HUDEP-2 (cell line): Measurements from ENCODE around the gene PRDM1.
"Not testable (repeated sequence)": the region's sequence is repeated elsewhere in the genome, so short reads cannot be mapped to it uniquely, and the experiment has no call there.

Experiments
- DNase-seq, 76 experiments: peaks; one replicate each; lab custom pipeline; 2025; ENCODE audit not compliant: unreplicated experiment in 76 of 76; lab: John Stamatoyannopoulos, UW

Gene PRDM1

DNA sequence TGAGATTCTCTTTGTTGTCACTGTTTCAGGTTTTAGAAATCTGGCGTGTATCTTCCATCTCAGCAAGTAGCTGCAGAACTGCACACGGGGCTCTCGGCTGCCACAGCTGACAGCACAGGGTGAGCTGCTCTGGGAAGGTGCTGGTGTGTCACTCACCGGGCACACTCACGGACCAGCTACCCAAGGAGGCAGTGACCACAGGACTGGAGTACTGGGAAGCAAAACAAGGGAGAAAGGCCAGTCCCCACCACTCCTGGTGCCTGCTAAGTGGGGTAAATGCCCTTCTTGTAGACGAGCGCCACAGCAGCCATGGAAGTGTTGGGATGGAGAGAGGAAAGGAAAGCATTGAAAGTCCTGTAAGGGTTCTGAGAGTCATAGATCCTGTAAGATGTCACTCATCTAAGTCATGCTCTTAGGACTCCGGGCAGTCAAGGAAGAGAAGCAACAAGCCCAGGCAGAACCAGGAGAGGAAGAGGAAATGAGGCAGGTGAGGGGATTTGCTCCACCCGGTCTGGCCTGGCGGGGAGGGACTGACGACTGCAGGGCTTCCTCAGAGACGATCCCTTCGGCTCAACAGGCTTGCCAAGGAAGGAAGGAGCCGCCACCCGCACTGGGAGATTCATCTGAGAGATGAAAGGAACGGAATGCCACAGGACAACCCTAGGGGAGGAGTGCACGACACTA, 48.1 kb downstream of the PRDM1 start:
- no peak for DNase-seq

DNA sequence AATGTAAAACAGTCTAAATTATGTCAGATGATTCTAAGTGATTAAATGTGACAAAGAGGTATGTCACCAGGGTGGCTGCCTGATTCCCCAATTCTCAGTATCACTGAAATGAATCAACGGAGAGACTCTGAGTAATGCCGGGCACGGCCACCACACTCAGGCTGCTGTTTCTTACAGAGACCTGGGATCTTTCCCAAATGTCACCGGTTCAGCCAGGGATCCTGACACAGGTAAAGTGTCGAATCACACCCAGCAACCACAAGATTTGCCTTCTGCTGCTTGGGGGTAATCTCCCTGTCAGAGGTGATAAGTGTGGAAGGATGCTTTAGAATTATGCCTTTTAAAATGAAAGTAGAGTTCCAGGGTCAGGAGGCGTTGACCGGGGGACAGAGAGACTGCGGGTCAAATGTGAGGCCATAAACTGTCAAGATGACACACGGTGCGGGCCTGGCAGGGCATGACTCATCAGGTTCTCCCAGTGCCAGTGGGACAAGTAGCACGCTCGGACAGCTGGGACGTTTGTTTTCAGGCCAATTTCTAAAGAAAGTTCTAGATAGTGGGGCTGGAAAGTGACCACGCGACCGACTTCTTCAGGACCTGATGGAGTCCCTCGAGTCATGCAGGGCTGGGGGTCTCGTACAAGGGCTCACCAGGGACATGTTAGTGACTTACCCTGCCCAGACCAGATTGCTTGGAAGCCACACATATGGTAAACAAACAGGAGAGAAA, 48.9 kb downstream of the PRDM1 start:
- no peak for DNase-seq

- DNase-seq, result no peak
Measured at GRCh38 chr6:106135911-106136571, 49.9 kb downstream of the PRDM1 start.

DNA sequence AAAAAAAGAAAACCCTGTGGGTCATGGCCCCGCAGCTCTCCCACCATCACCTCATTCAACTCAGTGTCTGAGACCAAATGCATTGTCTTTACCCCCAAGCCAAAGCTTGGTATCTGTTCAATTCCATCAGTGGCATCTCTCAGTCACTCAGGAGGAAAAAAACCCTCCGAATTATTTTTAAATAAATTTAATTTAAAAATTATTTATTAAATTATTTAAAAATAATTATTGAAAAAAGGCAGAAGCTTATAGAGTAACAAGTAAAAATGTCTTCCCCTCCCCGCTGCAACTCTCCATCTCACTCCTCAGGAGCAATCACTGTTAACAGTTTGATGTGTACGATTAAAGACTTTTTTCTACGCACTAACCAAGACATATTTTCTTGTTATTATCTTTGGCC, 50.7 kb downstream of the PRDM1 start:
- DNase-seq, result no peak

DNA sequence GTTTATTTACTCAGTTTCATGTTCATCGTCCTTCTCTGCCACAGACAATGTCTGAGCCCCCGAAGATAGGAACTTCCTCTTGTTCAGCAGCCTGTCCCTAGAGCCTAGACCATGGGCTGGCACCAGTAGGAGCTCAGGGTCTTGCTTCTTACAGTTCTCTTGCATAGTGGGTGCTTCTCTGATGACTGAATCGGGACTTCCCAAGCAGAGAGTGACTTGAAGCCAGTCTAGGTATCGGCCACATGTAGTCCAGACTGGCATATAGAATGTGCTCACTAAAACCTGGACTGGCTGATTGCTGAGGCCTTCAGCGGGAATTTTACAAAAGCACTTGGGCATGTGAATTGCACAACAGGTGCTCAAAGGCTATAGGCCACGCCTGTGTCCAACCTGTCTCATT, 52.0 kb downstream of the PRDM1 start:
- DNase-seq, result no peak

DNA sequence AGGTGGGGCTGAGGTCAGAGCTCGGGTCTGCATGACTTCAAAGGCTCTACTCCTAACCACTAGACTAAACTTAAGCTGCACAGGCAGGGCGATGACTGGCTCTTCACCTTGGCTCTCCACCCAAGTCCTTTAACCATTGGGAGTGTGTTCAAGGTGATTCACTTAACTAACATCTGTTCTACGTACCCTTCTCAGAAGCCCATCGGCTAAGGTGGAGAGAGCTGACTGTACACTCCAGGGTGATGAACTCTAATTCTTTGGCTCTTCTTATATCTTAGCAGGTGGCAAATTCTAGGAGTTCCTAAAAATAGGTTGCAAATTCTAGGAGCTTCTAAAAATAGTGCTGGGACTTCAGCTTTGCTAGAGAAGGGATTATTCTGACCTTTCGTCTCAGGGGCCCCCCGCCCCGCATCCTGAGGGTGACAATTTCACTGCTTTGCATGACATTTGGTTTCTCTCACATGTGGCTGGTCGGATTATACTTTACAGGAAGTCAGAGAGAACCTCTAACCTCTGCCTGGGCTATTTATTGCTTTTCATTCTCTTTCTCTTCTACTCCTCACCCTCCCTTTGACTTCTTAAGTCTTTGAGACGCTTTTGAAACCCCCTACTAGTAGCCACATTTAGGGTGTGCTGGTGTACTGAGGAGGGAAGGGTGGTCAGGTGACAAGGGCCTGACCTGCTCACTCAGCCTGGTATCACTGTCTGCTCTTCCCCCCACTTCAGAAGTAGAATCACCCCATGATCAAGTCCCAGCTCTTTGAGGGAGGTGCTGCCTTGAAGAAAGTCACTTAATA, 55.5 kb downstream of the PRDM1 start:
- no peak for DNase-seq

DNA sequence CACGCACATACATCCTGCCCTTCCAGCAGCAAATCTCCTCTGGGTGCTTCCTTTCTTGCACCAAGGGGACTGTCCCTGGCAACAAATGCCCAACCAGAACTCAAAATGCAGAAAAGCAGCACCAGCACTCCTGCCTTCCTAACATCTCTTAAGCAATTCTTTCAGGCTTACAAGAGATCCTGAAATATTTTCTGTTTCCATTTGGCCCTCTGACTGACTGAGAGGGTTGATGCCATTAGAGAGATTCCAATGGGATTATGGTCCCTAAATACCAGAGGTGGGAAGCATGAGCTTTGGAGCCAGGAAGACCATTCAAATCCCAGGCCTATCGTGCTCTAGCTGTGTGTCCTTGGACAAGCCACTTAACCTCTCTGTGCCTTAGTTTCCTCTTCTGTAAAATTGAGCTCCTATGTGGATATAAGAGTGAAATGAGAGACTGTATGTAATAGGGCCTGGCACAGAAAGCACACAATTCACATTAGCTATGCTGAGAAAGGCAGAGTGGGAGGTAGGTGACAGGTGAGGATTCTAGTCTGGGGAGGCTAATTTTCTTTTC, 56.8 kb downstream of the PRDM1 start:
- no peak for DNase-seq

- no peak for DNase-seq
Measured at GRCh38 chr6:106143665-106144064, 57.5 kb downstream of the PRDM1 start.

- DNase-seq, result no peak
Measured at GRCh38 chr6:106145144-106145543, 59.0 kb downstream of the PRDM1 start.

DNA sequence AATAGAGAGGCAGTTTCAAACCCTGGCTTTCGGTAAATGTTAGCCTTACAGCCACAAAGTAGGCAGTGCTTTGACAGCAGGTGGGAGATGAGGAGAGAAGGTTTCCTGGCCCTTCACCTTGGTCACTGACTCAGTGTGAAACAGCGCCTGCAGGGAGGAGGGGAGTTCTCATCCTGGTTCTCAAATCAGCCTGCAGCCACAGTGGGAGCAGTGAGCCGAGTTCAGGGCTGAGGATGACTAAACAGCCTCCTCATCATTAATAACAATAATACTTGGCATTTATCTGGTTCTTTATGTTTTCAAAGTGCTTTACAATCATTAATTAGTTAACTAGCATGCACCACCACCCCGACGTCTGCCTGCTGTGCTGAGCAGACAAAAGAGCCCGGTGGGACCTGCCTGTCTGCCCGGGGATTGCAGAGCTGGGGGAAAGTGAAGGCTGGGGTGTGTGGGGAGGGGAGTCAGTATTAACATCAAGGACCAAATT, 59.6 kb downstream of the PRDM1 start:
- no peak for DNase-seq

GRCh38 chr6:106146852-106147351, 60.8 kb downstream of the PRDM1 start:
- no peak for DNase-seq

DNA sequence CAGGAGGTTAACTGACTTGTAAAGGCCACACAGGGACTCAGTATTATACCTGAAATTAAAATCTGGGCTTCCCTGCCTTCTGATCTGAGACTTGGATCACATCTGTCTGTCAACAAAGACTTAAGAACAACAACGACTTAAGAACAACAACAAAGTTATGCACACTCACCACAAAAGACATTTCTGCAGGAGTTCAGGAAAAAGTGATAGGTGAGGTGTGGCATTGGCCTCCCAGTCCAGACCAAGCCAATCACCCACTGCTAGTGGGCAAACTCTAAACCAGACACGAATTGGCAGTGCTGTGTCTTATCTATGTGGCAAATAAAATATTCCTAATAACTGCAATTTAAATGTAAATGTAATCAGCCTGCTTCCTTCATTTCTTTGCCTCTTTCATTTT, 61.3 kb downstream of the PRDM1 start:
- DNase-seq, result no peak

DNA sequence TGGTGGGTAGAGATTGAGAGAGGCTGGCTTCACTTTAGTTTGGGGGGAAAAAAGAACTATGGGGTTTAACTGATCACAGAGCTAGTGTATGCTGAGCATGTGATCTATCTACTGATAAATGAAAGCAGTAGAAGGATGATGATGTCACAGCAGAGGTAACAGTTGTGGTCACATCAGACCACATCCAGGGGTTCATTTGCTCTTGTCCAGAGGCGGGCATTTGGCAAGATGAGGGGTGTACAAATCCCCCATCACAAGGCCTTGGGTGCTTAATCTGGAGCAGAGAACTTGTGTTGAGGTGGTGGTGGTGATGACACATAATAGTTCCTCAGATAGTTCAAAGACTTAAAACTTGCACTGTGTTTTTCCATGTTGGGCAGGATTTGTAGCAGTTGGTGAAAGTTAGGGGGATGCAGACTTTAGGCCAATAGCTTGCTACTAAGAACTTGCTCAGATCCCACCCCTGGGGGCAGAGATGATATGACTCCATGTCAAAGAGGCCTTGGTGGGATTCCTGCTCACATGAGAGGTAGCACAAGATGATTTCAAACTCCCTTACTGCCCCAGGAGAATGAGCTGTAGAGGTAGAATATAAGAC, 63.4 kb downstream of the PRDM1 start:
- no peak for DNase-seq

DNA sequence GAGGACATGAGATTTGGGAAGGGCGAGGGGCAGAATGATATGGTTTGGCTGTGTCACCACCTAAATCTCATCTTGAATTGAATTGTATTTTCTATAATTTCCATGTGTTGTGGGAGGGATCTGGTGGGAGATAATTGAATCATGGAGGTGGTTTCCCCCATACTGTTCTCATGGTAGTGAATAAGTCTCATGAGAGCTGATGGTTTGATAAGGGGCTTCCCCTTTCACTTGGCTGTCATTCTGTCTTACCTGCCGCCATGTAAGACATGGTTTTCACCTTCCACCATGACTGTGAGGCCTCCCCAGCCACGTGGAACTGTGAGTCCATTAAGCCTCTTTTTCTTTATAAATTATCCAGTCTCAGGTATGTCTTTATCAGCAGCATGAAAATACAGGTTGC, 66.3 kb downstream of the PRDM1 start:
- not testable (repeated sequence) for DNase-seq

GRCh38 chr6:106152952-106153351, 66.8 kb downstream of the PRDM1 start:
- no peak for DNase-seq

- DNase-seq, result no peak
Measured at GRCh38 chr6:106154326-106154725, 68.2 kb downstream of the PRDM1 start.

GRCh38 chr6:106155219-106155830, 69.2 kb downstream of the PRDM1 start:
- no peak for DNase-seq

- no peak for DNase-seq
Measured at GRCh38 chr6:106156413-106156812, 70.3 kb downstream of the PRDM1 start.

DNA sequence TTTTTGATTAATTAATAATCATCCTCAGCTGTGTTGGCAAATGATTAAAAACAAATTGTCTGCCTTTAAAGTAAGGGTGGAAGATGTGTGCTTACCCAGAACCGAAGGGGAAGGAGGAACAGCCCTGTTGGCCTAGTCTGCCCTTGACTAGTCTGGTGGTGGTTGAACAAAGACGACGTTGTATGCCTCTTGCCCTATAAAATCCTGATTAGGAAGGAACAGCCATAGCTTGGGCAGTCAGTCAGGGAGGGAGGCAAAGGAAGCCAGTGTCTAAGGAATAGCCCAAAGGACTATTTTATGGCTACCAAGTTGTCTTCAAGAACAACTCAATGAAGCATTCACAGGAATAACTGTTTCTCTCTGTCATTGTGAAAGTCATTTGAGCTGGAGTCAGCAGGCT, 70.7 kb downstream of the PRDM1 start:
- no peak for DNase-seq

DNA sequence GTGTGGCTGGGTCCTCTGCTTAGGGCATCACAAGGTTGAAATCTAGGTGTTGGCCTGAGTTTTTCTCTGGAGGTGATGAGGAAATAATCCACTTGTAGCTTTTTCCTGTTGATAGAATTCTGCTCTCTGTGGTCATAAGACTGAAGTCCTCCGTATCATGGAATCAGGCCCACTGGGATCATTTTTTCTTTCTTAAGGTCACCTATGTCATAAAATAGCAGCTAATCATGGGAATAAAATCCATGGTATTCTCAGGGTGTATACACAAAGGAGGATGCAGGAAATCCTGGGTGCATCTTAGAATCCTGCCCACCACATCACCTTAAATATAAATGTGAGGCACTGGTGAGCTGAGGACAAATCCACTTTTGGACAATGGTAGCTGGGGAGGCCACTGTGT, 72.7 kb downstream of the PRDM1 start:
- no peak for DNase-seq
